Activated CD4-positive, alpha-beta T cell treated with anti-CD3 and anti-CD28 coated beads for 36 hours (primary cell): ENCODE results near the gene ATP6V0A4. TPM values are rescaled to one million over a fixed set of nuclear protein-coding genes. Genes with fewer than 3 reads are reported as not detected.

Source experiments
- ATAC-seq: fragments of 200-7000 bp; cut with Tn5 transposase; one replicate; pipeline ENCODE4 v1.10.0; 2021; ENCODE audit warnings: mild to moderate bottlenecking, moderate library complexity
- CTCF ChIA-PET: fragments of 350-600 bp; sonication (Branson Sonifier 250); formaldehyde crosslinking; loops from one replicate; lab custom pipeline; 2021; ENCODE audit warnings: antibody characterized with exemption; lab: Charles Lee
- POLR2A ChIA-PET: fragments of 350-600 bp; sonication (Branson Sonifier 250); formaldehyde crosslinking; loops from one replicate; lab custom pipeline; 2021; ENCODE audit warnings: antibody characterized with exemption, inconsistent platforms; lab: Charles Lee
- DNase-seq: peaks from one replicate; pipeline ENCODE4 v3.0.0-alpha.2; 2020
- H3K27ac Mint-ChIP-seq: one replicate; pipeline ENCODE4 v1.8.0; 2021; ENCODE audit warnings: mixed read lengths
- H3K27me3 Mint-ChIP-seq: one replicate; pipeline ENCODE4 v1.8.0; 2021; ENCODE audit warnings: mixed read lengths
- H3K36me3 Mint-ChIP-seq: one replicate; pipeline ENCODE4 v1.8.0; 2021; ENCODE audit warnings: low read depth, mixed read lengths
- H3K4me1 Mint-ChIP-seq: one replicate; pipeline ENCODE4 v1.8.0; 2021; ENCODE audit warnings: mixed read lengths
- H3K4me3 Mint-ChIP-seq: one replicate; pipeline ENCODE4 v1.8.0; 2021; ENCODE audit warnings: mild to moderate bottlenecking, moderate library complexity, mixed read lengths
- H3K9me3 Mint-ChIP-seq: one replicate; pipeline ENCODE4 v1.8.0; 2021; ENCODE audit warnings: low read depth, mixed read lengths
- intact Hi-C, 2 experiments: fragments of 100-400 bp; cut with DNase I in 1 of 2; cut with micrococcal nuclease in 1 of 2; formaldehyde crosslinking; loops; one replicate each; pipeline versions ENCODE4 v1.14.2 to v1.15.1; 2022 to 2024; cut with DNase I, micrococcal nuclease
- total RNA-seq, 2 experiments: library from RNA; stranded (reverse); gene quantifications; one replicate each; pipeline ENCODE4 v1.2.3, GENCODE V29; 2021

ATP6V0A4 gene
- total RNA-seq, 2 experiments from 2014 or later = 0.19 to 0.32 TPM

GRCh38 chr7:138770904-138771303 is 27.1 kb downstream of the ATP6V0A4 start:
- no peaks in the 10 kb centered on the region for H3K9me3 Mint-ChIP-seq
- H3K4me3 Mint-ChIP-seq = no peak overlapping the region
- no peak overlapping the region for H3K27ac Mint-ChIP-seq
- ChIA-PET CTCF (interaction anchor here (0.7 kb wide), 1 partner anchor 19 kb away, joined by 3 read pairs; no protein-coding TSS in a partner anchor), POLR2A (no interaction called here)
- H3K36me3 Mint-ChIP-seq = no peaks in the 10 kb centered on the region
- no peak for DNase-seq
- intact Hi-C loops = no loop called here
- no peak for ATAC-seq
- H3K4me1 Mint-ChIP-seq = no peaks in the 10 kb centered on the region
- H3K27me3 Mint-ChIP-seq = no peaks in the 10 kb centered on the region

GRCh38 chr7:138768241-138768640 is 29.8 kb downstream of the ATP6V0A4 start:
- intact Hi-C loops = no loop called here
- H3K4me3 Mint-ChIP-seq = no peak overlapping the region
- ChIA-PET CTCF (interaction anchor here (0.7 to 1.2 kb wide), 2 partner anchors 55 to 767 kb away, joined by 4 to 5 read pairs; partner anchors contain the start of gene CREB3L2), POLR2A (interaction anchor here (0.6 kb wide), 1 partner anchor 73 kb away, joined by 3 read pairs; no protein-coding TSS in a partner anchor)
- no peak overlapping the region for H3K27ac Mint-ChIP-seq
- H3K4me1 Mint-ChIP-seq = no peaks in the 10 kb centered on the region
- DNase-seq (no peak), ATAC-seq (no peak)
- no peaks in the 10 kb centered on the region for H3K9me3 Mint-ChIP-seq
- H3K36me3 Mint-ChIP-seq = no peaks in the 10 kb centered on the region
- H3K27me3 Mint-ChIP-seq = no peaks in the 10 kb centered on the region

GRCh38 chr7:138756591-138757242 is 41.3 kb downstream of the ATP6V0A4 start:
- Mint-ChIP-seq H3K9me3 (no peaks in the 10 kb centered on the region), H3K4me3 (no peak overlapping the region), H3K4me1 (peaks cover 40% of the 10 kb centered on the region), H3K27me3 (no peaks in the 10 kb centered on the region), H3K27ac (peak overlapping the region; percentile 58), H3K36me3 (no peaks in the 10 kb centered on the region)
- no peak for ATAC-seq
- ChIA-PET CTCF (interaction anchor here (1.0 kb wide), 1 partner anchor 130 kb away, joined by 3 read pairs; no protein-coding TSS in a partner anchor), POLR2A (no interaction called here)
- no peak for DNase-seq
- intact Hi-C loops = no loop called here

GRCh38 chr7:138755842-138756590 is 42.0 kb downstream of the ATP6V0A4 start:
- Mint-ChIP-seq H3K4me1 (peaks cover 45% of the 10 kb centered on the region), H3K4me3 (no peak overlapping the region), H3K27ac (no peak overlapping the region), H3K27me3 (no peaks in the 10 kb centered on the region), H3K9me3 (peaks cover 3% of the 10 kb centered on the region), H3K36me3 (no peaks in the 10 kb centered on the region)
- intact Hi-C loops = no loop called here
- no peak for DNase-seq
- ATAC-seq = no peak
- POLR2A ChIA-PET = no interaction called here
- CTCF ChIA-PET = interaction anchor here (0.8 to 1.6 kb wide), 3 partner anchors 8 to 130 kb away, joined by 3 to 5 read pairs (median 3); no protein-coding TSS in a partner anchor

GRCh38 chr7:138755331-138755747 is 42.7 kb downstream of the ATP6V0A4 start:
- intact Hi-C loops = no loop called here
- H3K27ac Mint-ChIP-seq = no peak overlapping the region
- no peak for ATAC-seq
- POLR2A ChIA-PET = no interaction called here
- no peaks in the 10 kb centered on the region for H3K36me3 Mint-ChIP-seq
- H3K27me3 Mint-ChIP-seq = no peaks in the 10 kb centered on the region
- no peak for DNase-seq
- H3K4me1 Mint-ChIP-seq = peaks cover 50% of the 10 kb centered on the region
- H3K9me3 Mint-ChIP-seq = peaks cover 3% of the 10 kb centered on the region
- H3K4me3 Mint-ChIP-seq = no peak overlapping the region
- CTCF ChIA-PET = interaction anchor here (0.6 to 1.6 kb wide), 3 partner anchors 8 to 103 kb away, joined by 3 to 5 read pairs (median 3); no protein-coding TSS in a partner anchor

- CTCF ChIA-PET = interaction anchor here (1.7 kb wide), 1 partner anchor 11 kb away, joined by 6 read pairs; no protein-coding TSS in a partner anchor
- H3K27ac Mint-ChIP-seq = peak overlapping the region; percentile 90
- ATAC-seq (peak; percentile 5), DNase-seq (peak; percentile 38)
- no peaks in the 10 kb centered on the region for H3K27me3 Mint-ChIP-seq
- peak overlapping the region; percentile 11 for H3K4me3 Mint-ChIP-seq
- intact Hi-C loops = loop anchor here (2.0 to 5.0 kb wide), 6 partner anchors 123 to 929 kb away; partner anchors contain the start of gene KIAA1549 (in 1 of the 2)
- POLR2A ChIA-PET = no interaction called here
- no peaks in the 10 kb centered on the region for H3K36me3 Mint-ChIP-seq
- peaks cover 3% of the 10 kb centered on the region for H3K9me3 Mint-ChIP-seq
- peaks cover 63% of the 10 kb centered on the region for H3K4me1 Mint-ChIP-seq
Observed at GRCh38 chr7:138753610-138754009, 44.4 kb downstream of the ATP6V0A4 start.

- no peak for DNase-seq
- ChIA-PET CTCF (interaction anchor here (1.6 kb wide), 1 partner anchor 15 kb away, joined by 8 read pairs; no protein-coding TSS in a partner anchor), POLR2A (no interaction called here)
- Mint-ChIP-seq H3K4me1 (peaks cover 63% of the 10 kb centered on the region), H3K36me3 (no peaks in the 10 kb centered on the region), H3K4me3 (peak overlapping the region; percentile 16), H3K27me3 (no peaks in the 10 kb centered on the region), H3K9me3 (peaks cover 3% of the 10 kb centered on the region), H3K27ac (peak overlapping the region; percentile 90)
- ATAC-seq = no peak
- intact Hi-C loops = loop anchor here (2.0 to 5.0 kb wide), 6 partner anchors 124 to 929 kb away; partner anchors contain the start of gene KIAA1549 (in 1 of the 2)
Observed at GRCh38 chr7:138753150-138753518, 44.9 kb downstream of the ATP6V0A4 start.

- Mint-ChIP-seq H3K4me3 (peak overlapping the region; percentile 16), H3K9me3 (peaks cover 3% of the 10 kb centered on the region)
- POLR2A ChIA-PET = interaction anchor here (0.6 kb wide), 3 partner anchors 66 to 399 kb away, joined by 3 to 4 read pairs (median 3); no protein-coding TSS in a partner anchor
Observed at GRCh38 chr7:138752518-138753149, 45.4 kb downstream of the ATP6V0A4 start.

GRCh38 chr7:138750901-138751464 is 47.0 kb downstream of the ATP6V0A4 start:
- intact Hi-C loops = loop anchor here in 1 of 2 experiments (5.0 kb wide), 3 partner anchors 291 to 931 kb away; no protein-coding TSS in a partner anchor
- H3K27me3 Mint-ChIP-seq = no peaks in the 10 kb centered on the region
- H3K4me1 Mint-ChIP-seq = peaks cover 47% of the 10 kb centered on the region
- no peaks in the 10 kb centered on the region for H3K36me3 Mint-ChIP-seq
- ATAC-seq = no peak
- H3K9me3 Mint-ChIP-seq = peaks cover 3% of the 10 kb centered on the region
- no peak overlapping the region for H3K4me3 Mint-ChIP-seq
- H3K27ac Mint-ChIP-seq = peak overlapping the region; percentile 18
- DNase-seq = no peak
- POLR2A ChIA-PET = no interaction called here
- CTCF ChIA-PET = interaction anchor here (0.6 kb wide), 1 partner anchor 183 kb away, joined by 3 read pairs; no protein-coding TSS in a partner anchor

More at GRCh38 chr7:138752518-138753149, 45.4 kb downstream of the ATP6V0A4 start:
- ATAC-seq = peak; percentile 94
- peaks cover 59% of the 10 kb centered on the region for H3K4me1 Mint-ChIP-seq
- no peaks in the 10 kb centered on the region for H3K27me3 Mint-ChIP-seq
- CTCF ChIA-PET = interaction anchor here (0.6 to 1.6 kb wide), 2 partner anchors 14 to 36 kb away, joined by 3 to 8 read pairs; no protein-coding TSS in a partner anchor
- peak; percentile 96 for DNase-seq
- H3K36me3 Mint-ChIP-seq = no peaks in the 10 kb centered on the region
- H3K27ac Mint-ChIP-seq = peak overlapping the region; percentile 90
- intact Hi-C loops = loop anchor here (1.0 to 5.0 kb wide), 10 partner anchors 124 to 930 kb away; partner anchors contain the start of genes CREB3L2 (in 1 of the 2), KIAA1549 (in 1 of the 2) and TRIM24 (in 1 of the 2)

GRCh38 chr7:138750473-138750872 is 47.5 kb downstream of the ATP6V0A4 start:
- no peak for DNase-seq
- no peak for ATAC-seq
- no peak overlapping the region for H3K27ac Mint-ChIP-seq
- no peaks in the 10 kb centered on the region for H3K27me3 Mint-ChIP-seq
- no peak overlapping the region for H3K4me3 Mint-ChIP-seq
- CTCF ChIA-PET = interaction anchor here (3.7 kb wide), 1 partner anchor 12 kb away, joined by 15 read pairs; no protein-coding TSS in a partner anchor
- intact Hi-C loops = loop anchor here in 1 of 2 experiments (5.0 kb wide), 3 partner anchors 292 to 932 kb away; no protein-coding TSS in a partner anchor
- H3K36me3 Mint-ChIP-seq = no peaks in the 10 kb centered on the region
- POLR2A ChIA-PET = no interaction called here
- H3K9me3 Mint-ChIP-seq = peaks cover 3% of the 10 kb centered on the region
- peaks cover 48% of the 10 kb centered on the region for H3K4me1 Mint-ChIP-seq
